A673 (cell line): ENCODE measurements around the gene CXCL17. TPM values are rescaled to one million over a fixed set of nuclear protein-coding genes. Genes with fewer than 3 reads are reported as not detected.
"Not testable (repeated sequence)": the region's sequence is repeated elsewhere in the genome, so short reads cannot be mapped to it uniquely, and the experiment has no call there.

Experiments used
- BruUV-seq: library from RNA; stranded (reverse); fragments of 400-500 nt; replicated peaks from 2 replicates; lab custom pipeline; 2021; lab: Mats Ljungman, UMichigan
- CTCF ChIA-PET: fragments of 300-600 bp; sonication (Branson Sonifier 250); formaldehyde crosslinking; loops from one replicate; lab custom pipeline; 2022; ENCODE audit warnings: antibody characterized with exemption; lab: Charles Lee
- POLR2A ChIA-PET: fragments of 300-600 bp; sonication (Branson Sonifier 250); formaldehyde crosslinking; loops from one replicate; lab custom pipeline; 2022; ENCODE audit warnings: antibody characterized with exemption; ENCODE audit not compliant: low non-redundant PET; lab: Charles Lee
- DNase-seq: peaks from one replicate; pipeline ENCODE4 v3.0.0-alpha.2; 2015; ENCODE audit warnings: low spot score
- H3K27ac ChIP-seq: fragments of 200-600 bp; sonication (generic); 2 replicates; pipeline ENCODE4 v1.5.1; 2016; ENCODE audit warnings: mixed run types, low read depth, mild to moderate bottlenecking, mixed read lengths, antibody characterized with exemption, low read length; ENCODE audit not compliant: poor library complexity, severe bottlenecking
- H3K27me3 ChIP-seq: fragments of 200-600 bp; sonication (generic); replicated peaks from 2 replicates; pipeline ENCODE4 v1.6.1; 2017; ENCODE audit warnings: mixed run types, low read depth, mild to moderate bottlenecking, mixed read lengths, antibody characterized with exemption, low read length; ENCODE audit not compliant: insufficient read depth, poor library complexity
- H3K36me3 ChIP-seq: fragments of 200-600 bp; sonication (generic); 2 replicates; pipeline ENCODE4 v1.6.1; 2016; ENCODE audit warnings: mixed run types, mild to moderate bottlenecking, mixed read lengths, antibody characterized with exemption, low read length; ENCODE audit not compliant: insufficient read depth, poor library complexity, severe bottlenecking
- H3K4me1 ChIP-seq: fragments of 200-600 bp; sonication (generic); 2 replicates; pipeline ENCODE4 v1.6.1; 2017; ENCODE audit warnings: mixed run types, mild to moderate bottlenecking, mixed read lengths, antibody characterized with exemption, low read length; ENCODE audit not compliant: insufficient read depth, poor library complexity, severe bottlenecking
- H3K4me3 ChIP-seq: fragments of 200-600 bp; sonication (generic); 2 replicates; pipeline ENCODE4 v1.5.1; 2016; ENCODE audit warnings: low read depth, mixed run types, mild to moderate bottlenecking, mixed read lengths, low read length; ENCODE audit not compliant: poor library complexity, severe bottlenecking
- H3K9me3 ChIP-seq: fragments of 200-600 bp; sonication (generic); 2 replicates; pipeline ENCODE4 v1.6.1; 2016; ENCODE audit warnings: mixed run types, low read depth, mild to moderate bottlenecking, mixed read lengths, antibody characterized with exemption, low read length; ENCODE audit not compliant: poor library complexity, severe bottlenecking
- EZH2 ChIP-seq: fragments of 200-600 bp; sonication (generic); IDR thresholded peaks from 2 replicates; pipeline ENCODE4 v1.6.1; 2017; ENCODE audit warnings: borderline replicate concordance, low read depth, mild to moderate bottlenecking, mixed read lengths, antibody characterized with exemption, low read length; ENCODE audit not compliant: poor library complexity, severe bottlenecking
- intact Hi-C: fragments of 100-400 bp; cut with micrococcal nuclease; formaldehyde crosslinking; loops from one replicate; pipeline ENCODE4 v1.10.0; 2022; ENCODE audit not compliant: unreplicated experiment
- total RNA-seq: library from RNA; stranded (reverse); gene quantifications from 2 replicates; pipeline ENCODE4 v1.2.3, GENCODE V29; 2021
- TF ChIP-seq, protein P1 (sequence below): fragments of 300-800, 200-600 bp; sonication (generic); conservative IDR thresholded peaks from 2 replicates; pipeline ENCODE4 v1.5.1; 2017; ENCODE audit warnings: low read depth, mild to moderate bottlenecking, antibody characterized with exemption, low read length, moderate library complexity, mixed read lengths

CXCL17 gene
- total RNA-seq, 1 experiment from 2014 or later: not detected

DNA sequence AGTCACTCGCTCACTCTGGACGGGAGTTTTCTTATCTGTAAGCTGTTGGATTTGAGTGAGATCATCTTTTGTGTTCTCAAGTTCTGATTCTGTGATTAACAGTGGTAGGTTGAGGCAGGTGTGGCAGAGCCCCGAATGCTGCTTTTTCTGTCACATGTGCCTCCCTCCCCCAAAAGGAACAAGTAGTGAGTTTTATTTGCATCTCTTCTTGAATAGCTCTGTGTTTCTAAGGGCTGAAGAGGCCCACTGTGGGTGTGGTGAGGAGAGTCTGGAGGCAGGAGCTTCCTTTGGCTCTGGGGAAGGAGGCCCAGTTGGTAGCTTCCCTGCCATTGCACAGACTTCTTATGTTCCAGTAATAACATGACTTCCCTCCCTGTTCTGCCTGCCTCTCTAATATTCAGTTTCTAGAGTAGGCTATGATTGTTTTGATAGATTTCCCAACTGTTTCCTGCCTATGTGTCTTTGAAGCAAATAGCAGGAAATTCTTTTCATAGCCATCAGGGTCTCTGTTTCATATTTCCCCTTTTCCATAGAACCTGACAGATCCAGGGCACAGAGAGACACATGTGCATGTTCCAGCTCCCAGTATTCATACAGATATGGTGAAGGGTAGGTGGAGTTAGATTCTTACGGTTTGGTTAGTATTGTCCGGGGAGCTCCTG lies 23.9 kb upstream of the CXCL17 start:
- peak; percentile 26 for DNase-seq
- H3K36me3 ChIP-seq: no peaks in the 10 kb centered on the region
- ChIA-PET POLR2A (interaction anchor here (0.6 kb wide), 2 partner anchors 19 to 469 kb away, joined by 5 to 6 read pairs; no protein-coding TSS in a partner anchor), CTCF (no interaction called here)
- no peak for TF ChIP-seq EZH2
- TF ChIP-seq, protein P1, sequence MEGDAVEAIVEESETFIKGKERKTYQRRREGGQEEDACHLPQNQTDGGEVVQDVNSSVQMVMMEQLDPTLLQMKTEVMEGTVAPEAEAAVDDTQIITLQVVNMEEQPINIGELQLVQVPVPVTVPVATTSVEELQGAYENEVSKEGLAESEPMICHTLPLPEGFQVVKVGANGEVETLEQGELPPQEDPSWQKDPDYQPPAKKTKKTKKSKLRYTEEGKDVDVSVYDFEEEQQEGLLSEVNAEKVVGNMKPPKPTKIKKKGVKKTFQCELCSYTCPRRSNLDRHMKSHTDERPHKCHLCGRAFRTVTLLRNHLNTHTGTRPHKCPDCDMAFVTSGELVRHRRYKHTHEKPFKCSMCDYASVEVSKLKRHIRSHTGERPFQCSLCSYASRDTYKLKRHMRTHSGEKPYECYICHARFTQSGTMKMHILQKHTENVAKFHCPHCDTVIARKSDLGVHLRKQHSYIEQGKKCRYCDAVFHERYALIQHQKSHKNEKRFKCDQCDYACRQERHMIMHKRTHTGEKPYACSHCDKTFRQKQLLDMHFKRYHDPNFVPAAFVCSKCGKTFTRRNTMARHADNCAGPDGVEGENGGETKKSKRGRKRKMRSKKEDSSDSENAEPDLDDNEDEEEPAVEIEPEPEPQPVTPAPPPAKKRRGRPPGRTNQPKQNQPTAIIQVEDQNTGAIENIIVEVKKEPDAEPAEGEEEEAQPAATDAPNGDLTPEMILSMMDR: no peak
- intact Hi-C loops: no loop called here
- no TSS peak for BruUV-seq
- H3K9me3 ChIP-seq: no peaks in the 10 kb centered on the region
- no peak overlapping the region for H3K27ac ChIP-seq
- no peak overlapping the region for H3K4me3 ChIP-seq
- H3K4me1 ChIP-seq: peaks cover 19% of the 10 kb centered on the region
- no peaks in the 10 kb centered on the region for H3K27me3 ChIP-seq

DNA sequence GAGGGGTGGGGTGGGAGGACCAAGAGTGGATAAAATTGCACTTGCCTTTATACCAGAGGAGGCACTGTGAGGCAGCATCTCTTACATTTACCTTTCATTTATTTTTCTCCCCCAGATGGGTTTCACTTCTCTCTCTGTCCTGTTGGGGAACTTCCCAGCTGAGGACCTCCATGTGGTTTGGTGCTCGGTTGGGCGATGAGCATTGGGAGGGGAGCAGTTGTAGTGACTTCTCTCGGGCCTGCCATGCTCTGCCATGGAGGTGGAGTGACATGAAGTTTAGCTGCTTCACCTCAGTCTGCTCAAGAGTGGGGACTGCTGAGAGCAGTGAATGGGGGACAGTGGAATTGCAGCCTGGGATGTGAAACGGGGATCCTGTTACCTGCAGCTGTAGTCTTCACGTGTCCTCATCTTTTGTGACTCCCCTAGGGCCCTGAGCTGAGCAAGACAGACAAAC lies 23.1 kb upstream of the CXCL17 start:
- BruUV-seq: no TSS peak
- Histone ChIP-seq H3K4me1 (peaks cover 19% of the 10 kb centered on the region), H3K4me3 (no peak overlapping the region), H3K9me3 (no peaks in the 10 kb centered on the region), H3K27ac (no peak overlapping the region), H3K27me3 (no peaks in the 10 kb centered on the region), H3K36me3 (no peaks in the 10 kb centered on the region)
- no peak for DNase-seq
- intact Hi-C loops: no loop called here
- ChIA-PET POLR2A (interaction anchor here (0.6 kb wide), 1 partner anchor 469 kb away, joined by 6 read pairs; no protein-coding TSS in a partner anchor), CTCF (no interaction called here)
- TF ChIP-seq, protein P1: no peak
- TF ChIP-seq EZH2: no peak

DNA sequence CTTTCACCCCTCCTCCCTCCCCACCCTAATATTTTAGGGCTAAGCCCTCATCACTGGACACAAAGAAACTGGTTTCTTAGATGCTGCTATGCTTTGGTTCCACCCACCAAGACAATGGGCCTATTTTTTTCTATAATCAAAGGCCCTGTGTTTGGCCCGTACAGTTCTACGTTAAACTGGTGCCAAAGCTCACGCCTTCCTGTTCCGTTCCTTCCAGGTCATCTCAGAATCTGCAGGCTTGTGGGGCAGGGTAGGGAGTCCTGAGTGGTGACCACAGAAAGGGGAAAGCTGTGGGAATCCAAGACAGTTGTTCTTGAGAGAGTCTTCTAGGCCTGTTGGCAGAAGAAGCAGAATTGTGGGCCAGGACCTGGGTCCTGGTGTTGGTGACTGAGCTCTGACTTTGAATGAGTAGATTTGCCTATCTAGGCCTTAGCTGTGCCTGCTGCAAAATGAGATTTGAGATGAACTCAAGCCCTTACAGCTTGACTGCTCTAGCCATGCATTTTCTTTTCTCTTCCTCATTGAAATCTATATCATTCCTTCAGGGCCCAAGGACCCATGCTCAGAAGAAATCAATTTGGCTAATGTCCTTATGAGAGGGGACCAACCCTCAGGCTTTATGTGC lies 19.1 kb upstream of the CXCL17 start:
- CTCF ChIA-PET: no interaction called here
- peaks cover 7% of the 10 kb centered on the region for H3K4me1 ChIP-seq
- no peak for DNase-seq
- H3K27me3 ChIP-seq: no peaks in the 10 kb centered on the region
- no peaks in the 10 kb centered on the region for H3K9me3 ChIP-seq
- no TSS peak for BruUV-seq
- TF ChIP-seq, protein P1: no peak
- TF ChIP-seq EZH2: no peak
- H3K36me3 ChIP-seq: no peaks in the 10 kb centered on the region
- intact Hi-C loops: no loop called here
- POLR2A ChIA-PET: no interaction called here
- no peak overlapping the region for H3K4me3 ChIP-seq
- no peak overlapping the region for H3K27ac ChIP-seq

DNA sequence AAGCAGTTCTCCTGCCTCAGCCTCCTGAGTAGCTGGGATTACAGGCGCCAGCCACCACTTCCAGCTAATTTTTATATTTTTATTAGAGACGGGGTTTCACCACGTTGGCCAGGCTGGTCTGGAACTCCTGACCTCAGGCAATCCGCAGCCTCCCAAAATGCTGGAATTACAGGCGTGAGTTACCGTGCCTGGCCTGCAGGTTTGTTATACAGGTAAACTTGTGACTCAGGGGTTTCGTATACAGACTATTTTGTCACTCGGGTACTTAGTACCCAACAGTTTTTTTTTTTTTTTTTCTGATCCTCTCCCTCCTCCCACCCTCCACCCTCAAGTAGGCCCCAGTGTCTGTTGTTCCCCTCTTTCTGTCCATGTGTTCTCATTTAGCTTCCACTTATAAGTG lies 18.5 kb upstream of the CXCL17 start:
- CTCF ChIA-PET: interaction anchor here (0.6 kb wide), 1 partner anchor 23 kb away, joined by 3 read pairs; no protein-coding TSS in a partner anchor
- not testable (repeated sequence) for H3K27ac ChIP-seq

More for the DNA sequence above, 18.5 kb upstream of the CXCL17 start:
- H3K4me3 ChIP-seq, DNase-seq, BruUV-seq, H3K36me3 ChIP-seq, H3K27me3 ChIP-seq, H3K4me1 ChIP-seq, POLR2A ChIA-PET, intact Hi-C loops, H3K9me3 ChIP-seq: not testable (repeated sequence)
